IMR-90 (cell line): ENCODE data around the gene PPM1D.

Experiments used
- CTCF ChIP-seq: conservative IDR thresholded peaks from 2 replicates; pipeline ENCODE4 v1.5.1; 2012; ENCODE audit warnings: mild to moderate bottlenecking, low read depth, low read length, improper control_type of control experiment
- NFE2L2 ChIP-seq: fragments of 150-350 bp; IDR thresholded peaks from 2 replicates; pipeline ENCODE4 v1.6.1; 2016; ENCODE audit warnings: low read depth, mild to moderate bottlenecking, low read length
- POLR2A ChIP-seq: IDR thresholded peaks from 2 replicates; pipeline ENCODE4 v1.6.1; 2012; ENCODE audit warnings: mild to moderate bottlenecking, low read depth, low read length

GRCh38 chr17:60559659-60559994, 40.4 kb upstream of the PPM1D start:
- TF ChIP-seq CTCF (no peak), NFE2L2 (no peak), POLR2A (no peak)
